Measurements from ENCODE around the gene SMPDL3B. TPM values are rescaled to one million over a fixed set of nuclear protein-coding genes. Genes with fewer than 3 reads are reported as not detected.

SMPDL3B gene
- total and polyA plus RNA-seq, 2 donors from 2014 or later = 5.9 to 9.7 TPM

DNA sequence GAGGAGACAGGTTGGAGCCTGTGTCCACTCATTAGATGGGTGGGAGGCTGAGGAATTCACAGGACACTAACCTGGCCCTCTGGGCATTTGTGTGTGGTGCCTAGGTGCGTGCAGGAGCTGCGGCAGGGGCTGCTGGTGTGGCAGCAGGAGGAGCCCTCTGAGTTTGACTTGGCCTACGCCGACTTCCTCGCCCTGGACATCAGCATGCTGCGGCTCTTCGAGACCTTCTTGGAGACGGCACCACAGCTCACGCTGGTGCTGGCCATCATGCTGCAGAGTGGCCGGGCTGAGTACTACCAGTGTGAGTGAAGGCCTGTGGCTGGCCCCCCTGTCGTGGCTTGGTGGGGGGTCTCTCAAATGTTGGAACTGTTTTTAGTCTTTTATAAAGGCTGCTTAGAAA lies 28.6 kb downstream of the SMPDL3B start:
- H3K4me3 ChIP-seq (ENCODE audit: low read length in 3 of 3) = no peak overlapping the region
- no peaks in the 10 kb centered on the region for H3K27me3 ChIP-seq (ENCODE audit: control insufficient read depth, insufficient read depth, low read length)
- FAIRE-seq (no peak), DNase-seq (peak in 1 of 5 donors; percentile 66)
- H3K9me3 ChIP-seq (ENCODE audit: control insufficient read depth in 2 of 3, insufficient read depth in 1 of 3, low read length in 3 of 3) = no peaks in the 10 kb centered on the region
- H3K4me1 ChIP-seq (ENCODE audit: control insufficient read depth in 2 of 3, insufficient read depth in 2 of 3, low read depth in 1 of 3, low read length in 3 of 3) = peaks cover 0 to 12% (median 0%) of the 10 kb centered on the region in 3 donors
- TF ChIP-seq, protein P1, sequence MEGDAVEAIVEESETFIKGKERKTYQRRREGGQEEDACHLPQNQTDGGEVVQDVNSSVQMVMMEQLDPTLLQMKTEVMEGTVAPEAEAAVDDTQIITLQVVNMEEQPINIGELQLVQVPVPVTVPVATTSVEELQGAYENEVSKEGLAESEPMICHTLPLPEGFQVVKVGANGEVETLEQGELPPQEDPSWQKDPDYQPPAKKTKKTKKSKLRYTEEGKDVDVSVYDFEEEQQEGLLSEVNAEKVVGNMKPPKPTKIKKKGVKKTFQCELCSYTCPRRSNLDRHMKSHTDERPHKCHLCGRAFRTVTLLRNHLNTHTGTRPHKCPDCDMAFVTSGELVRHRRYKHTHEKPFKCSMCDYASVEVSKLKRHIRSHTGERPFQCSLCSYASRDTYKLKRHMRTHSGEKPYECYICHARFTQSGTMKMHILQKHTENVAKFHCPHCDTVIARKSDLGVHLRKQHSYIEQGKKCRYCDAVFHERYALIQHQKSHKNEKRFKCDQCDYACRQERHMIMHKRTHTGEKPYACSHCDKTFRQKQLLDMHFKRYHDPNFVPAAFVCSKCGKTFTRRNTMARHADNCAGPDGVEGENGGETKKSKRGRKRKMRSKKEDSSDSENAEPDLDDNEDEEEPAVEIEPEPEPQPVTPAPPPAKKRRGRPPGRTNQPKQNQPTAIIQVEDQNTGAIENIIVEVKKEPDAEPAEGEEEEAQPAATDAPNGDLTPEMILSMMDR (IDR thresholded peaks at IDR 0.05; ENCODE audit: borderline replicate concordance, extremely low read depth, insufficient read depth) = no peak
- H3K27ac ChIP-seq (ENCODE audit: low read depth in 2 of 2, low read length in 2 of 2) = no peak overlapping the region
- intact Hi-C loops (cut with DNase I) = no loop called here
- no peak overlapping the region for H3K9ac ChIP-seq (ENCODE audit: low read length in 3 of 3)
- peaks cover 0 to 14% (median 5%) of the 10 kb centered on the region in 3 donors for H3K36me3 ChIP-seq (ENCODE audit: control insufficient read depth in 2 of 3, insufficient read depth in 3 of 3, low read length in 3 of 3)

DNA sequence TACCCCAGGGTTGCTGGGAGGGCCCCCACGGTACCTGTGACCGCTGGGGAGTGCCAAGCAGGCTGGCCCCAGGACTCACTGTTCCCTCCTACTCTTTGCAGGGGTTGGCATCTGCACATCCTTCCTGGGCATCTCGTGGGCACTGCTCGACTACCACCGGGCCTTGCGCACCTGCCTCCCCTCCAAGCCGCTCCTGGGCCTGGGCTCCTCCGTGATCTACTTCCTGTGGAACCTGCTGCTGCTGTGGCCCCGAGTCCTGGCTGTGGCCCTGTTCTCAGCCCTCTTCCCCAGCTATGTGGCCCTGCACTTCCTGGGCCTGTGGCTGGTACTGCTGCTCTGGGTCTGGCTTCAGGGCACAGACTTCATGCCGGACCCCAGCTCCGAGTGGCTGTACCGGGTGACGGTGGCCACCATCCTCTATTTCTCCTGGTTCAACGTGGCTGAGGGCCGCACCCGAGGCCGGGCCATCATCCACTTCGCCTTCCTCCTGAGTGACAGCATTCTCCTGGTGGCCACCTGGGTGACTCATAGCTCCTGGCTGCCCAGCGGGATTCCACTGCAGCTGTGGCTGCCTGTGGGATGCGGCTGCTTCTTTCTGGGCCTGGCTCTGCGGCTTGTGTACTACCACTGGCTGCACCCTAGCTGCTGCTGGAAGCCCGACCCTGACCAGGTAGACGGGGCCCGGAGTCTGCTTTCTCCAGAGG lies 31.8 kb downstream of the SMPDL3B start:
- no peak overlapping the region for H3K27ac ChIP-seq (ENCODE audit: low read depth in 2 of 2, low read length in 2 of 2)
- peaks cover 0 to 3% (median 0%) of the 10 kb centered on the region in 3 donors for H3K4me1 ChIP-seq (ENCODE audit: control insufficient read depth in 2 of 3, insufficient read depth in 2 of 3, low read depth in 1 of 3, low read length in 3 of 3)
- intact Hi-C loops (cut with DNase I) = no loop called here
- H3K36me3 ChIP-seq (ENCODE audit: control insufficient read depth in 2 of 3, insufficient read depth in 3 of 3, low read length in 3 of 3) = peaks cover 0 to 20% (median 10%) of the 10 kb centered on the region in 3 donors
- no peak overlapping the region for H3K4me3 ChIP-seq (ENCODE audit: low read length in 3 of 3)
- no peaks in the 10 kb centered on the region for H3K27me3 ChIP-seq (ENCODE audit: control insufficient read depth, insufficient read depth, low read length)
- no peak overlapping the region for H3K9ac ChIP-seq (ENCODE audit: low read length in 3 of 3)
- FAIRE-seq = no peak
- TF ChIP-seq, protein P1 (IDR thresholded peaks at IDR 0.05; ENCODE audit: borderline replicate concordance, extremely low read depth, insufficient read depth) = no peak
- DNase-seq = peak in 1 of 5 donors; percentile 66
- no peaks in the 10 kb centered on the region for H3K9me3 ChIP-seq (ENCODE audit: control insufficient read depth in 2 of 3, insufficient read depth in 1 of 3, low read length in 3 of 3)

DNA sequence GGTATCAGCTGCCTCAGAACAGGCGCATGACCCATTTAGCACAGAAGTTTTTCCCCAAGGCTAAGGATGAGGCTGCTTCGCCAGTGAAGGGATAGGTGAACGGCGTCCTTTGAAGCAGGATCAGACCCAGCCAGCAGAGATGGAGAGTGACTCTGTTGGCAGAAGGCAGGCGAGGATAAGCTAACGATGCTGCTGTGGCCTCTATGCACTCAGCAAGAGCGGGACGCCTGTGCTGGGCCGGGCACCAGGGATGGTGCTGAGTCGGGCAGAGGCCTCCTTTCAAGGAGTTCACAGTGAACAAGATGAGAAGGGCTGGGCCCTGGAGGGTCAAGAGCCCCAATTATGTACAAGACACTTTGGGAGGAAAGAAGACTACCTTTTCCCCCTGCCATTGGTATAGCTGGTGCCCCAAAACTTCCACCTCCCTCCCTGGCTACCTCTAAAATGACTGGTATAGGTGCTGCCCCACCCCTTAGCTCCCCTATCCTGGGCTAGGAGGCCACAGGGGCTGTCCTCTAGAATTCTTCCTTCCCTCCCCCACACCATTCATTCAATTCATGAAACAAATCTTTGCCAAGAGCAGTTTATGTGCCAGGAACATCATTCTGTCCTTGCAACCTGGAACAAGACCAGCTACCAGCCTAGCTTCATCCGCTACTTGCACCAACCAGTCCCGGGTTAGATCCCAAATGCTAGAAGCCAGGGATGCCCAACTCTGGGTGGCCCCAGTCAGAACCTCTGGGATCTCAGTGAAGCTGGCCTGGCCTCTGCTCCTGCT lies 32.5 kb downstream of the SMPDL3B start:
- TF ChIP-seq, protein P1 (IDR thresholded peaks at IDR 0.05; ENCODE audit: borderline replicate concordance, extremely low read depth, insufficient read depth) = no peak
- Histone ChIP-seq H3K4me1 (ENCODE audit: control insufficient read depth in 2 of 3, insufficient read depth in 2 of 3, low read depth in 1 of 3, low read length in 3 of 3) (peaks cover 0 to 2% (median 0%) of the 10 kb centered on the region in 3 donors), H3K4me3 (ENCODE audit: low read length in 3 of 3) (no peak overlapping the region), H3K36me3 (ENCODE audit: control insufficient read depth in 2 of 3, insufficient read depth in 3 of 3, low read length in 3 of 3) (peaks cover 0 to 20% (median 10%) of the 10 kb centered on the region in 3 donors), H3K9me3 (ENCODE audit: control insufficient read depth in 2 of 3, insufficient read depth in 1 of 3, low read length in 3 of 3) (no peaks in the 10 kb centered on the region), H3K9ac (ENCODE audit: low read length in 3 of 3) (no peak overlapping the region), H3K27ac (ENCODE audit: low read depth in 2 of 2, low read length in 2 of 2) (no peak overlapping the region), H3K27me3 (ENCODE audit: control insufficient read depth, insufficient read depth, low read length) (no peaks in the 10 kb centered on the region)
- no peak for FAIRE-seq
- DNase-seq = peak in 1 of 5 donors; percentile 56
- intact Hi-C loops (cut with DNase I) = no loop called here

All from kidney (tissue), 14 donors.